H1 (cell line): ENCODE data around the gene AHCY. TPM values are rescaled to one million over a fixed set of nuclear protein-coding genes. Genes with fewer than 3 reads are reported as not detected.
A peak's percentile ranks its signal among the peaks of the same experiment; 100 is the strongest.

Experiments
- CTCF ChIA-PET: fragments of 300-600 bp; sonication (Branson Sonifier 250); formaldehyde crosslinking; loops from one replicate; lab custom pipeline; 2021; ENCODE audit not compliant: partially characterized antibody; lab: Charles Lee
- POLR2A ChIA-PET: fragments of 300-600 bp; sonication (Branson Sonifier 250); formaldehyde crosslinking; loops from one replicate; lab custom pipeline; 2021; ENCODE audit warnings: inconsistent platforms; ENCODE audit not compliant: partially characterized antibody; lab: Charles Lee
- DNase-seq, 2 experiments: peaks; one replicate each; pipeline versions ENCODE4 v3.0.0 to v3.0.0-alpha.2; 2010 to 2022; ENCODE audit warnings: low spot score in 2 of 2, low read depth in 1 of 2, mixed read lengths in 1 of 2
- FAIRE-seq: peaks from 2 replicates; lab custom pipeline; 2011; peaks lifted over from hg19 to GRCh38; lab: Jason Lieb, UNC
- H2AFZ ChIP-seq: 2 replicates; pipeline ENCODE4 v1.8.1; 2012; ENCODE audit warnings: low read length, inconsistent platforms
- H2AK5ac ChIP-seq: 2 replicates; pipeline ENCODE4 v1.6.1; 2013; ENCODE audit warnings: low read depth, low read length
- H2BK120ac ChIP-seq: replicated peaks from 2 replicates; pipeline ENCODE3; 2013; ENCODE audit warnings: low read depth, low read length, inconsistent platforms
- H2BK12ac ChIP-seq: 2 replicates; pipeline ENCODE4 v1.6.1; 2013; ENCODE audit warnings: low read depth, low read length
- H2BK15ac ChIP-seq: 2 replicates; pipeline ENCODE4 v1.6.1; 2013; ENCODE audit warnings: low read length
- H2BK20ac ChIP-seq: 2 replicates; pipeline ENCODE4 v1.6.1; 2013; ENCODE audit warnings: low read length
- H2BK5ac ChIP-seq: 2 replicates; pipeline ENCODE4 v1.6.1; 2013; ENCODE audit warnings: low read depth, low read length
- H3K14ac ChIP-seq: 2 replicates; pipeline ENCODE4 v1.6.1; 2013; ENCODE audit warnings: inconsistent platforms; ENCODE audit not compliant: insufficient read length
- H3K18ac ChIP-seq: 2 replicates; pipeline ENCODE4 v1.6.1; 2013; ENCODE audit warnings: low read length; ENCODE audit errors: extremely low read depth
- H3K23ac ChIP-seq: 2 replicates; pipeline ENCODE4 v1.6.1; 2013; ENCODE audit warnings: inconsistent platforms; ENCODE audit not compliant: insufficient read length
- H3K23me2 ChIP-seq: 2 replicates; pipeline ENCODE4 v1.6.1; 2013; ENCODE audit warnings: low read depth, low read length
- H3K27ac ChIP-seq: 2 replicates; pipeline ENCODE4 v1.6.1; 2011; ENCODE audit warnings: low read depth, low read length, inconsistent platforms
- H3K27me3 ChIP-seq, 4 experiments: replicated peaks in 1 of 4; 1 replicate in 1 of 4; 2 replicates in 3 of 4; pipeline versions ENCODE4 v1.6.1 to v1.8.1; 2011 to 2013; ENCODE audit warnings: low read length in 3 of 4, mild to moderate bottlenecking in 3 of 4, inconsistent platforms in 2 of 4, mixed read lengths in 2 of 4, moderate library complexity in 1 of 4; ENCODE audit not compliant: control insufficient read depth in 3 of 4, insufficient read depth in 3 of 4; ENCODE audit errors: extremely low read depth in 1 of 4
- H3K36me3 ChIP-seq, 4 experiments: 2 replicates each; pipeline versions ENCODE4 v1.6.1 to v1.8.1; 2011 to 2013; ENCODE audit warnings: mild to moderate bottlenecking in 4 of 4, low read length in 3 of 4, moderate library complexity in 2 of 4, control low read depth in 1 of 4, inconsistent platforms in 1 of 4; ENCODE audit not compliant: insufficient read depth in 4 of 4, control insufficient read depth in 2 of 4
- H3K4ac ChIP-seq: replicated peaks from 2 replicates; pipeline ENCODE3; 2013; ENCODE audit warnings: low read length, low read depth, mixed read lengths, inconsistent platforms; ENCODE audit not compliant: insufficient read length
- H3K4me1 ChIP-seq, 4 experiments: replicated peaks in 1 of 4; 1 replicate in 1 of 4; 2 replicates in 3 of 4; pipeline versions ENCODE4 v1.6.1 to v1.8.1; 2011 to 2013; ENCODE audit warnings: low read length in 3 of 4, inconsistent platforms in 2 of 4, mixed read lengths in 1 of 4; ENCODE audit not compliant: insufficient read depth in 4 of 4, control insufficient read depth in 3 of 4
- H3K4me2 ChIP-seq, 2 experiments: 2 replicates each; pipeline versions ENCODE4 v1.6.1 to v1.8.1; 2011 to 2013; ENCODE audit warnings: low read depth in 2 of 2, low read length in 2 of 2, control low read depth in 1 of 2, inconsistent platforms in 1 of 2, mild to moderate bottlenecking in 1 of 2; ENCODE audit not compliant: insufficient read depth in 1 of 2
- H3K4me3 ChIP-seq, 4 experiments: fragments of 200-600, 300-600 bp in 1 of 4; sonication (generic), shearing (Covaris generic), sonication (Bioruptor Twin) in 1 of 4; 2 replicates each; pipeline versions ENCODE4 v1.5.1 to v1.8.1; 2011 to 2016; ENCODE audit warnings: low read length in 4 of 4, low read depth in 3 of 4, control low read depth in 2 of 4, inconsistent platforms in 2 of 4, mild to moderate bottlenecking in 2 of 4, mixed read lengths in 1 of 4, moderate library complexity in 1 of 4; ENCODE audit not compliant: insufficient read depth in 2 of 4; ENCODE audit errors: extremely low read depth in 1 of 4
- H3K56ac ChIP-seq: replicated peaks from 2 replicates; pipeline ENCODE3; 2013; ENCODE audit warnings: low read depth, mild to moderate bottlenecking, mixed read lengths, low read length, inconsistent platforms; ENCODE audit not compliant: insufficient read length
- H3K79me1 ChIP-seq: 2 replicates; pipeline ENCODE4 v1.6.1; 2013; ENCODE audit warnings: low read depth, low read length, control low read depth
- H3K79me2 ChIP-seq, 2 experiments: 2 replicates each; pipeline versions ENCODE4 v1.6.1 to v1.8.1; 2012 to 2013; ENCODE audit warnings: low read length in 2 of 2, mild to moderate bottlenecking in 2 of 2, inconsistent platforms in 1 of 2; ENCODE audit not compliant: insufficient read depth in 2 of 2, control insufficient read depth in 1 of 2
- H3K9ac ChIP-seq, 4 experiments: replicated peaks in 1 of 4; 1 replicate in 1 of 4; 2 replicates in 3 of 4; pipeline versions ENCODE4 v1.6.1 to v1.8.1; 2011 to 2013; ENCODE audit warnings: low read depth in 3 of 4, low read length in 3 of 4, control low read depth in 2 of 4, mild to moderate bottlenecking in 2 of 4, moderate library complexity in 2 of 4, inconsistent platforms in 1 of 4; ENCODE audit errors: extremely low read depth in 1 of 4
- H3K9me3 ChIP-seq, 2 experiments: 2 replicates each; pipeline versions ENCODE4 v1.6.1 to v1.8.1; 2012 to 2013; ENCODE audit warnings: mild to moderate bottlenecking in 2 of 2, moderate library complexity in 2 of 2, control low read depth in 1 of 2, inconsistent platforms in 1 of 2, low read depth in 1 of 2, low read length in 1 of 2, mixed read lengths in 1 of 2; ENCODE audit not compliant: insufficient read depth in 2 of 2
- H4K20me1 ChIP-seq, 2 experiments: replicated peaks in 1 of 2; 2 replicates each; pipeline versions ENCODE3 to v1.8.1; 2011 to 2013; ENCODE audit warnings: inconsistent platforms in 2 of 2, low read length in 2 of 2, mild to moderate bottlenecking in 1 of 2; ENCODE audit not compliant: insufficient read depth in 2 of 2, control insufficient read depth in 1 of 2
- H4K5ac ChIP-seq: 2 replicates; pipeline ENCODE4 v1.6.1; 2013; ENCODE audit warnings: low read length, low read depth, mixed read lengths, inconsistent platforms; ENCODE audit not compliant: insufficient read length
- H4K8ac ChIP-seq: 2 replicates; pipeline ENCODE4 v1.8.0; 2013; ENCODE audit warnings: mild to moderate bottlenecking, moderate library complexity, low read length, inconsistent platforms; ENCODE audit not compliant: insufficient read depth; ENCODE audit errors: extremely low read depth
- H4K91ac ChIP-seq: replicated peaks from 2 replicates; pipeline ENCODE3; 2013; ENCODE audit warnings: low read length, mixed read lengths, inconsistent platforms; ENCODE audit not compliant: insufficient read length
- ASH2L ChIP-seq: fragments of 200-600, 300-600 bp; sonication (generic); IDR thresholded peaks from one replicate; pipeline ENCODE4 v1.7.1; 2017; ENCODE audit warnings: low read length
- ATF2 ChIP-seq: IDR thresholded peaks from 2 replicates; pipeline ENCODE4 v1.6.1; 2012; ENCODE audit warnings: low read length, inconsistent platforms
- CBX5 ChIP-seq: fragments of 300-800, 300-1000 bp; sonication (generic); IDR thresholded peaks from 2 replicates; pipeline ENCODE4 v1.7.1; 2016; ENCODE audit warnings: antibody characterized with exemption, low read length, low read depth
- CEBPB ChIP-seq: IDR thresholded peaks from 2 replicates; pipeline ENCODE4 v1.6.1; 2012; ENCODE audit warnings: low read depth, low read length
- CREB1 ChIP-seq: IDR thresholded peaks from 2 replicates; pipeline ENCODE4 v1.6.1; 2012; ENCODE audit warnings: inconsistent platforms
- E2F6 ChIP-seq: IDR thresholded peaks from 2 replicates; pipeline ENCODE4 v1.6.1; 2012; ENCODE audit warnings: inconsistent platforms
- EP300 ChIP-seq, 2 experiments: IDR thresholded peaks; 1 replicate in 1 of 2; 2 replicates in 1 of 2; pipeline ENCODE4 v1.6.1; 2011 to 2012; ENCODE audit warnings: low read depth in 2 of 2, low read length in 2 of 2, mild to moderate bottlenecking in 2 of 2, borderline replicate concordance in 1 of 2, inconsistent platforms in 1 of 2, moderate library complexity in 1 of 2
- NRF1 ChIP-seq: IDR thresholded peaks from 2 replicates; pipeline ENCODE4 v1.6.1; 2011; ENCODE audit warnings: mild to moderate bottlenecking, low read depth, low read length, improper control_type of control experiment
- RFX5 ChIP-seq: IDR thresholded peaks from 2 replicates; pipeline ENCODE4 v1.6.1; 2011; ENCODE audit warnings: low read depth, low read length, improper control_type of control experiment, borderline replicate concordance
- SIRT6 ChIP-seq: IDR thresholded peaks from one replicate; pipeline ENCODE4 v1.7.1; 2012; ENCODE audit warnings: low read length, inconsistent platforms
- SP1 ChIP-seq: IDR thresholded peaks from 2 replicates; pipeline ENCODE4 v1.6.1; 2011; ENCODE audit warnings: low read depth, low read length
- TBP ChIP-seq: IDR thresholded peaks from 2 replicates; pipeline ENCODE4 v1.6.1; 2011; ENCODE audit warnings: low read depth, low read length, improper control_type of control experiment
- WGBS, 2 experiments: shearing (Covaris generic) in 1 of 2; methylation state at CpG; one replicate each; pipeline versions ENCODE4 v1.1.6 to v1.1.7; 2013 to 2015; ENCODE audit warnings: low lambda C conversion rate in 2 of 2, mixed read lengths in 2 of 2, inconsistent platforms in 1 of 2, low coverage in 1 of 2, missing lambda C conversion rate in 1 of 2; ENCODE audit not compliant: insufficient replicate concordance in 2 of 2, insufficient coverage in 1 of 2, insufficient read length in 1 of 2; ENCODE audit errors: extremely low coverage in 1 of 2, missing lambda C conversion rate in 1 of 2; 5-methylcytosine and 5-hydroxymethylcytosine counted together
- polyA plus RNA-seq, 7 experiments: library from polyadenylated mRNA; depleted of rRNA in 3 of 7; stranded (reverse) in 5 of 7; unstranded in 2 of 7; fragments of >200 nt in 5 of 7; fragments of 200-250 nt in 2 of 7; gene quantifications; 1 replicate in 5 of 7; 2 replicates in 1 of 7; 4 replicates in 1 of 7; pipeline versions ENCODE4 v1.2.1 to v1.2.3, GENCODE V29; 2011 to 2013; ENCODE audit warnings: missing spikeins in 2 of 7, mixed read lengths in 2 of 7
- total RNA-seq: library from RNA; stranded (reverse); fragmentation: NEBNext Ultra II Directional; extraction: Animal tissue kit (Norgen Biotek cat#: 25700); gene quantifications from 2 replicates; pipeline ENCODE4 v1.2.1, GENCODE V29; 2021

AHCY gene
- total and polyA plus RNA-seq, 2 of the 8 experiments (the other 6 are each of a cell fraction or from before 2014, with no cell fraction given), result 404 to 638 TPM

DNA sequence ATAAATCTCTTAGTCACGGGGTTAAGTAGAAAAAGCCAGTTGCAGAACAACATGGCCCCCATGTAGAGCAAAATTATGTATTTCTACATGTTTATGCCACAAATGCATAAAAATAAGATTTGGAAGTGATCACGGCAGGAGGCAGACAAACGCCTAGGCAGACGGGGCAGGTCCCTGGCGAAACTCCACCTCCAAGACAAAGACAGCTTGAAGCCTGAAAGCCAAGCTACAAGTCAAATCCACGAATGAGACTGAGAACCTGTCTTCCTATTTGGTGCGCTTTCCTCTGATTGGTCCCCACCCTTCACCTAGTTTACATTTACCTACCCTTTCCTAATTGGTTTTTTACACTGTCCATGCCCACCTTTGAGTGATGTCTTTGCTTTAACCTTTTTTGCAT lies 28.7 kb upstream of the AHCY start:
- no peaks in the 10 kb centered on the region for H3K36me3 ChIP-seq
- no peak overlapping the region for H3K23ac ChIP-seq
- CTCF ChIA-PET, result interaction anchor here (1.0 to 4.8 kb wide), 4 partner anchors 19 to 212 kb away, joined by 3 to 32 read pairs (median 3); no protein-coding TSS in a partner anchor
- H3K9me3 ChIP-seq, result no peaks in the 10 kb centered on the region
- no peaks in the 10 kb centered on the region; the same call in 1 of the 2 replicates for H3K23me2 ChIP-seq
- POLR2A ChIA-PET, result interaction anchor here (0.6 to 1.7 kb wide), 5 partner anchors 12 to 32 kb away, joined by 3 to 4 read pairs (median 4); partner anchors contain the start of genes AHCY and ITCH
- no peak overlapping the region for H4K5ac ChIP-seq
- FAIRE-seq, result peak; percentile 50
- no peak overlapping the region for H2BK20ac ChIP-seq
- no peak overlapping the region for H3K18ac ChIP-seq
- peak overlapping the region; percentile 93 for H2AFZ ChIP-seq
- H3K27me3 ChIP-seq, result no peaks in the 10 kb centered on the region
- H2BK120ac ChIP-seq, result no peak overlapping the region
- H4K20me1 ChIP-seq, result no peaks in the 10 kb centered on the region
- no peaks in the 10 kb centered on the region for H3K79me2 ChIP-seq
- no peak overlapping the region for H3K4ac ChIP-seq
- no peaks in the 10 kb centered on the region for H3K79me1 ChIP-seq
- no peak overlapping the region for H3K14ac ChIP-seq
- WGBS, 2 experiments, result 43% methylated on average over 7 of the region's 7 CpGs; no CpG with 5 or more reads in 1 of the 2 experiments
- no peak overlapping the region for H2BK12ac ChIP-seq
- H2BK5ac ChIP-seq, result 0 out of 2 replicates have a peak overlapping the region, but pooled peaks have one; percentile 8
- peak overlapping the region in 1 of 2 experiments; percentile 49; a peak in 2 of 4 replicates for H3K4me2 ChIP-seq
- H3K4me3 ChIP-seq, result peak overlapping the region in 3 of 4 experiments; percentile 9 to 43 (median 29); a peak in 4 of 8 replicates
- no peak overlapping the region for H4K8ac ChIP-seq
- no peak overlapping the region for H3K9ac ChIP-seq
- DNase-seq, result no peak
- no peak overlapping the region for H3K56ac ChIP-seq
- H4K91ac ChIP-seq, result no peak overlapping the region
- H2BK15ac ChIP-seq, result no peak overlapping the region
- no peak overlapping the region for H2AK5ac ChIP-seq
- no peak overlapping the region for H3K27ac ChIP-seq
- peaks cover 0 to 10% (median 5%) of the 10 kb centered on the region in 4 experiments; a peak in 3 of 7 replicates for H3K4me1 ChIP-seq
- TF ChIP-seq CEBPB (no peak), CBX5 (no peak), SP1 (no peak), NRF1 (no peak), CREB1 (no peak), SIRT6 (no peak), ASH2L (no peak), ATF2 (no peak), TBP (no peak), RFX5 (no peak), E2F6 (no peak), EP300 (IDR thresholded peaks at IDR 0.05; ENCODE audit: borderline replicate concordance in 1 of 2, low read depth in 2 of 2, low read length in 2 of 2) (no peak)
